Measurements from ENCODE around the gene FUT6.
"Not testable (repeated sequence)": the region's sequence is repeated elsewhere in the genome, so short reads cannot be mapped to it uniquely, and the experiment has no call there.

The FUT6 gene

GRCh38 chr19:5873617-5874199 lies 34.2 kb upstream of the FUT6 start:
- Histone ChIP-seq H3K4me3 (ENCODE audit: low read length) (no peak overlapping the region), H3K9me3 (ENCODE audit: control insufficient read depth, low read length) (no peaks in the 10 kb centered on the region), H3K36me3 (ENCODE audit: control insufficient read depth, insufficient read depth, low read length, severe bottlenecking) (no peaks in the 10 kb centered on the region), H3K4me1 (ENCODE audit: control insufficient read depth, insufficient read depth, low read length) (peaks cover 17% of the 10 kb centered on the region), H3K27me3 (replicated peaks; ENCODE audit: control insufficient read depth, insufficient read depth, low read length) (peaks cover 6% of the 10 kb centered on the region), H3K9ac (ENCODE audit: low read length) (no peak overlapping the region)
- no peak for DNase-seq (ENCODE audit: low read depth)

DNA sequence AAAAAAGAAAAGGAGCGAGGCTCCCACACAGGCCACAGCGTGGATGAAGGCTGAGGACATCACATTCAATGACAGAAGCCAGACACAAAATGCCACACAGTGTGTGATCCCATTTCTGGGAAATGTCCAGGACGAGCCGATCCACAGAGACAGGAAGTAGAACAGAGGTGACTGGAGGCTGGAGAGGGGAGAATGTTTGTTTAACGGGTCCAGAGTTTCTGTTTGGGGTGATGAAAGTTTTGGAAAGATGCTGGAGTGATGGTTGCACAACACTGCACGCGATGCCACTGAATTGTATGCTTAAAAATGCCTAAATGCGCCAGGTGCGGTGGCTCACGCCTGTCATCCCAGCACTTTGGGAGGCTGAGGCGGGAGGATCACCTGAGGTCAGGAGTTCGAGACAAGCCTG lies 31.5 kb upstream of the FUT6 start:
- H3K4me1 ChIP-seq (ENCODE audit: control insufficient read depth, insufficient read depth, low read length): peaks cover 10% of the 10 kb centered on the region
- H3K27me3 ChIP-seq (replicated peaks; ENCODE audit: control insufficient read depth, insufficient read depth, low read length): peaks cover 3% of the 10 kb centered on the region
- H3K9me3 ChIP-seq (ENCODE audit: control insufficient read depth, low read length): no peaks in the 10 kb centered on the region
- no peak for DNase-seq (ENCODE audit: low read depth)
- H3K4me3 ChIP-seq (ENCODE audit: low read length): no peak overlapping the region
- no peaks in the 10 kb centered on the region for H3K36me3 ChIP-seq (ENCODE audit: control insufficient read depth, insufficient read depth, low read length, severe bottlenecking)
- H3K9ac ChIP-seq (ENCODE audit: low read length): no peak overlapping the region

GRCh38 chr19:5867201-5868136 lies 28.0 kb upstream of the FUT6 start:
- no peak for DNase-seq (ENCODE audit: low read depth)
- Histone ChIP-seq H3K9ac (ENCODE audit: low read length) (no peak overlapping the region), H3K36me3 (ENCODE audit: control insufficient read depth, insufficient read depth, low read length, severe bottlenecking) (no peaks in the 10 kb centered on the region), H3K9me3 (ENCODE audit: control insufficient read depth, low read length) (no peaks in the 10 kb centered on the region), H3K27me3 (replicated peaks; ENCODE audit: control insufficient read depth, insufficient read depth, low read length) (peaks cover 22% of the 10 kb centered on the region), H3K4me3 (ENCODE audit: low read length) (no peak overlapping the region), H3K4me1 (ENCODE audit: control insufficient read depth, insufficient read depth, low read length) (peaks cover 10% of the 10 kb centered on the region)

- Histone ChIP-seq H3K27me3 (replicated peaks; ENCODE audit: control insufficient read depth, insufficient read depth, low read length) (peaks cover 26% of the 10 kb centered on the region), H3K9me3 (ENCODE audit: control insufficient read depth, low read length) (no peaks in the 10 kb centered on the region), H3K4me1 (ENCODE audit: control insufficient read depth, insufficient read depth, low read length) (peaks cover 6% of the 10 kb centered on the region), H3K4me3 (ENCODE audit: low read length) (no peak overlapping the region), H3K36me3 (ENCODE audit: control insufficient read depth, insufficient read depth, low read length, severe bottlenecking) (no peaks in the 10 kb centered on the region), H3K9ac (ENCODE audit: low read length) (no peak overlapping the region)
- no peak for DNase-seq (ENCODE audit: low read depth)
Observed at GRCh38 chr19:5865772-5866171, 26.3 kb upstream of the FUT6 start.

- no peaks in the 10 kb centered on the region for H3K4me1 ChIP-seq (ENCODE audit: control insufficient read depth, insufficient read depth, low read length)
- peaks cover 30% of the 10 kb centered on the region for H3K27me3 ChIP-seq (replicated peaks; ENCODE audit: control insufficient read depth, insufficient read depth, low read length)
- H3K9me3 ChIP-seq (ENCODE audit: control insufficient read depth, low read length): no peaks in the 10 kb centered on the region
- no peaks in the 10 kb centered on the region for H3K36me3 ChIP-seq (ENCODE audit: control insufficient read depth, insufficient read depth, low read length, severe bottlenecking)
- no peak for DNase-seq (ENCODE audit: low read depth)
- H3K4me3 ChIP-seq (ENCODE audit: low read length): no peak overlapping the region
- H3K9ac ChIP-seq (ENCODE audit: low read length): no peak overlapping the region
Observed at GRCh38 chr19:5864725-5865486, 25.4 kb upstream of the FUT6 start.

DNA sequence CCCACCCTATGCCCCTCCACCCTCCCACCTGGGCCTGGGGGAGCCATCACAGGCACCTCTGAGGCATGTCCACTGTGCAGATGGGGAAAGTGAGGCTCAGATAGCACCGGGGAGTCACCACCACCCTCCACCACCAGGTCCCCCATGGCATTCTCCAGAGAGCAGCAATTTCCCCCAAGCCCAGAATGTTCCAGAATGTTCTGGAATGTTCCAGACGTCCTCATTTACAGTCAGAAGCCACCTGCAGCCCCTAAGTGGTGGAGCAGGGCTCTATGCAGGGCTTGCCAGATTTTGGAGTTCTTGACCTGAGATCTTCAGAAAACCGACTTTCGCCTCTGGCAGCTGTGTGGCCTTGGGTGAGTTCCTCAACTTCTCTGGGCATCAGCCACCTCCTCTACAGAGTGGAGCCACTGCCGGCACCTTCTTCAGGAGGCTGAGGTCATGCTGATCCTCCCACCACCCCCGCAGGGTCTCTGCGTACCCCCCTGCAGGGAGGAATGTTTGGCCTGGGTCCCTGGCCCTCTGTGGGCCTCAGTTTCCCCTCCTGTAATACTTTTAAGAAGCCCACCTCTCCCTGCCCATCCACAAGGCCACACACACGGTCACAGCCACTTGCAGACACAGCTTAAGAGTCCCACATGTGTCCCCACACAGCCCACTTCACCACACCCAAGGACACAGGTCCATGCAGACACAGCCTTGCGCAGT lies 24.7 kb upstream of the FUT6 start:
- no peak for DNase-seq (ENCODE audit: low read depth)
- Histone ChIP-seq H3K4me1 (ENCODE audit: control insufficient read depth, insufficient read depth, low read length) (no peaks in the 10 kb centered on the region), H3K36me3 (ENCODE audit: control insufficient read depth, insufficient read depth, low read length, severe bottlenecking) (no peaks in the 10 kb centered on the region), H3K9ac (ENCODE audit: low read length) (no peak overlapping the region), H3K27me3 (replicated peaks; ENCODE audit: control insufficient read depth, insufficient read depth, low read length) (peaks cover 32% of the 10 kb centered on the region), H3K9me3 (ENCODE audit: control insufficient read depth, low read length) (no peaks in the 10 kb centered on the region), H3K4me3 (ENCODE audit: low read length) (no peak overlapping the region)

DNA sequence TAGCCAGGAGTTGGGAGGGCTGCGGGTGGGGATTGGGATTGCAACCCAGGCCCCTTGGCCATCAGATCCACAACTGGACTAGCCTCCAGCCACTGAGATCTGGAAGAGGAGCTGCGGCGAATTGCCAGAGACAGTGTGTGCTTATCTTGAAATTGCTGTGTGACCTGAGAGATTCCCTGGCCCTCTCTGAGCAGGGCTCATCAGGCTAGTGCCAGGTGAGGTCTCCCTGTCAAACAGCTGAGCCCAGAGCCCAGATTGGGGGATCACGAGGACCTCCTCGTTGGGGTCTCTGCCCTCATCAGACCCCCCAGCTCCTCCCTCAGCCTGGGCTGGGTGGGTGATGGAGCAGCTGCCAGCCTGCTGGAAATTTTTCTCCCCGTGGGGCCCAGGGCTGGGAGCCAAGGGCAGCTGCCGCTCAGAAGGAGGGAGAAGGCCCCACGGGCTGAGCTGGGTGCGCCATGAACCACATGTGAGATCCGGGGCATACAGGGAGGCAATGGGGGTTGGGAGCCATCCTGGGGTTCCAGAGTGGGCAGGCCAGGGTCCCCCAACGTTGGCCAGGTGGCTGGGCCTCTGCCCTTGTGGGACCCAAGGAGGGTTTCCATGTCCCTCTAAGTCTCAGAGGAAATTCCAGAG lies 23.6 kb upstream of the FUT6 start:
- no peaks in the 10 kb centered on the region for H3K36me3 ChIP-seq (ENCODE audit: control insufficient read depth, insufficient read depth, low read length, severe bottlenecking)
- H3K4me1 ChIP-seq (ENCODE audit: control insufficient read depth, insufficient read depth, low read length): no peaks in the 10 kb centered on the region
- no peak overlapping the region for H3K4me3 ChIP-seq (ENCODE audit: low read length)
- H3K27me3 ChIP-seq (replicated peaks; ENCODE audit: control insufficient read depth, insufficient read depth, low read length): peaks cover 32% of the 10 kb centered on the region
- H3K9ac ChIP-seq (ENCODE audit: low read length): no peak overlapping the region
- no peaks in the 10 kb centered on the region for H3K9me3 ChIP-seq (ENCODE audit: control insufficient read depth, low read length)
- DNase-seq (ENCODE audit: low read depth): no peak

DNA sequence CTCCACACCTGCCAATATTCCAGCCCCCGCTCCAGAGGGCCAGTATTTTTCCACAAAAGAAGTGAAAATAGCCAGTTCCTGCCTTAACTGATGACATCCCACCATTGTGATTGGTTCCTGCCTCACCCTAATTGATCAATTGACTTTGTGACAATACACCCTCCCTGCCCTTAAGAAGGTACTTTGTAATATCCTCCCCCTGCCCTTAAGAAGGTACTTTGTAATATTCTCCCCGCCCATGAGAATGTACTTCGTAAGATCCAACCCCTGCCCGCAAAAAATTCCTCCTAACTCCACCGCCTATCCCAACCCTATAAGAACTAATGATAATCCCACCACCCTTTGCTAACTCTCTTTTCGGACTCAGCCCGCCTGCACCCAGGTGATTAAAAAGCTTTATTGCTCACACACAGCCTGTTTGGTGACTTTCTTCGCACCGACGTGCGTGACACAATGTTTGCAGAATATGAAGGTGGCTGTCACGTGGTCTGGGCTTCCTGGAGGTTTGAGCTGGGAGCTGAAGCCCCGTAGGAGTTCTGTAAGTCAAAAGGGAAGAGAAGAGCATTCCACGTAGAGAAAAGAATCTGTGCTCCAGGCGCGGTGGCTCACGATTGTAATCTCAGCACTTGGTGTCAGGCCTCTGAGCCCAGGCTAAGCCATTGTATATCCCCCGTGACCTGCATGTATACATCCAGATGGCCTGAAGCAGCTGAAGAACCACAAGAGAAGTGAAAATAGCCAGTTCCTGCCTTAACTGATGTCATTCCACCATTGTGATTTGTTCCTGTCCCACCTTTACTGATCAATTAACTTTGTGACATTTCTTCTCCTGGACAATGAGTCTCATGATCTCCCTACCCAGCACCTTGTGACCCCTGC lies 17.9 kb upstream of the FUT6 start:
- no peak overlapping the region for H3K9ac ChIP-seq (ENCODE audit: low read length)
- H3K4me3 ChIP-seq (ENCODE audit: low read length): no peak overlapping the region
- H3K9me3 ChIP-seq (ENCODE audit: control insufficient read depth, low read length): peaks cover 10% of the 10 kb centered on the region
- no peak for DNase-seq (ENCODE audit: low read depth)
- H3K36me3 ChIP-seq (ENCODE audit: control insufficient read depth, insufficient read depth, low read length, severe bottlenecking): no peaks in the 10 kb centered on the region
- H3K4me1 ChIP-seq (ENCODE audit: control insufficient read depth, insufficient read depth, low read length): no peaks in the 10 kb centered on the region
- H3K27me3 ChIP-seq (replicated peaks; ENCODE audit: control insufficient read depth, insufficient read depth, low read length): peaks cover 42% of the 10 kb centered on the region

DNA sequence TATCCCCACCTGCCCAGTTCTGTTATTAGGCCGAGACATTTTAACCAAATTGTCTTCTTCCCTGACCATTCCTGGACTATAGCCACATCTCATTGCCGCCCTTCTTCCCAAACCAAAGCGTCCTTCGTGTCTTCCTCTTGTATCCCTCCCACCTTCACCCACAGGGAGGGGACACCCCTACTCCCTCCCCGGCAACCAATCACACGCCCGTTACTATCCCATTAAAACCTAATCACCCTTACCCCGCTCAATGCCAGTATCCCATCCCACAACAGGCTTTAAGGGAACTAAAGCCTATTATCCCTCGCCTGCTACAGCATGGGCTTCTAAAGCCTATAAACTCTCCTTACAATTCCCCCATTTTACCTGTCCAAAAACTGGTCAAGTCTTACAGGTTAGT lies 15.6 kb upstream of the FUT6 start:
- H3K4me3 ChIP-seq (ENCODE audit: low read length); H3K4me1 ChIP-seq (ENCODE audit: control insufficient read depth, insufficient read depth, low read length); DNase-seq (ENCODE audit: low read depth); H3K36me3 ChIP-seq (ENCODE audit: control insufficient read depth, insufficient read depth, low read length, severe bottlenecking); H3K9ac ChIP-seq (ENCODE audit: low read length): not testable (repeated sequence)
- peaks cover 41% of the 10 kb centered on the region for H3K27me3 ChIP-seq (replicated peaks; ENCODE audit: control insufficient read depth, insufficient read depth, low read length)
- peaks cover 10% of the 10 kb centered on the region for H3K9me3 ChIP-seq (ENCODE audit: control insufficient read depth, low read length)

GRCh38 chr19:5854121-5854520 lies 14.6 kb upstream of the FUT6 start:
- H3K27me3 ChIP-seq (replicated peaks; ENCODE audit: control insufficient read depth, insufficient read depth, low read length): peaks cover 37% of the 10 kb centered on the region
- not testable (repeated sequence) for H3K9ac ChIP-seq (ENCODE audit: low read length); H3K4me3 ChIP-seq (ENCODE audit: low read length); H3K4me1 ChIP-seq (ENCODE audit: control insufficient read depth, insufficient read depth, low read length); DNase-seq (ENCODE audit: low read depth); H3K36me3 ChIP-seq (ENCODE audit: control insufficient read depth, insufficient read depth, low read length, severe bottlenecking)
- peaks cover 10% of the 10 kb centered on the region for H3K9me3 ChIP-seq (ENCODE audit: control insufficient read depth, low read length)
